Measurements from ENCODE around the gene RXRG. TPM values are rescaled to one million over a fixed set of nuclear protein-coding genes. Genes with fewer than 3 reads are reported as not detected.

RXRG gene
- 0.99 to 1.1 TPM (median 1.0 TPM) in 3 replicates for total RNA-seq

GRCh38 chr1:165444897-165445370 is at the start of gene RXRG:
RXRG (minus strand) TSS chr1:165445126; CDS start chr1:165444893, 233 bp downstream.
- no peaks in the 10 kb centered on the region for H3K36me3 Mint-ChIP-seq
- H3K27me3 Mint-ChIP-seq (ENCODE audit: low read depth), result peaks cover 35% of the 10 kb centered on the region
- H3K4me3 Mint-ChIP-seq, result peak within 1 kb of the TSS; percentile 13
- no peaks in the 10 kb centered on the region for H3K9me3 Mint-ChIP-seq
- TF ChIP-seq, protein P1, sequence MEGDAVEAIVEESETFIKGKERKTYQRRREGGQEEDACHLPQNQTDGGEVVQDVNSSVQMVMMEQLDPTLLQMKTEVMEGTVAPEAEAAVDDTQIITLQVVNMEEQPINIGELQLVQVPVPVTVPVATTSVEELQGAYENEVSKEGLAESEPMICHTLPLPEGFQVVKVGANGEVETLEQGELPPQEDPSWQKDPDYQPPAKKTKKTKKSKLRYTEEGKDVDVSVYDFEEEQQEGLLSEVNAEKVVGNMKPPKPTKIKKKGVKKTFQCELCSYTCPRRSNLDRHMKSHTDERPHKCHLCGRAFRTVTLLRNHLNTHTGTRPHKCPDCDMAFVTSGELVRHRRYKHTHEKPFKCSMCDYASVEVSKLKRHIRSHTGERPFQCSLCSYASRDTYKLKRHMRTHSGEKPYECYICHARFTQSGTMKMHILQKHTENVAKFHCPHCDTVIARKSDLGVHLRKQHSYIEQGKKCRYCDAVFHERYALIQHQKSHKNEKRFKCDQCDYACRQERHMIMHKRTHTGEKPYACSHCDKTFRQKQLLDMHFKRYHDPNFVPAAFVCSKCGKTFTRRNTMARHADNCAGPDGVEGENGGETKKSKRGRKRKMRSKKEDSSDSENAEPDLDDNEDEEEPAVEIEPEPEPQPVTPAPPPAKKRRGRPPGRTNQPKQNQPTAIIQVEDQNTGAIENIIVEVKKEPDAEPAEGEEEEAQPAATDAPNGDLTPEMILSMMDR (IDR thresholded peaks at IDR 0.05; ENCODE audit: unreplicated experiment), result no peak
- peak; percentile 27 to 58 for DNase-seq (ENCODE audit: low spot score in 2 of 2, unreplicated experiment in 2 of 2)
- H3K4me1 Mint-ChIP-seq, result no peaks in the 10 kb centered on the region
- H3K27ac Mint-ChIP-seq, result no peak within 1 kb of the TSS

DNA sequence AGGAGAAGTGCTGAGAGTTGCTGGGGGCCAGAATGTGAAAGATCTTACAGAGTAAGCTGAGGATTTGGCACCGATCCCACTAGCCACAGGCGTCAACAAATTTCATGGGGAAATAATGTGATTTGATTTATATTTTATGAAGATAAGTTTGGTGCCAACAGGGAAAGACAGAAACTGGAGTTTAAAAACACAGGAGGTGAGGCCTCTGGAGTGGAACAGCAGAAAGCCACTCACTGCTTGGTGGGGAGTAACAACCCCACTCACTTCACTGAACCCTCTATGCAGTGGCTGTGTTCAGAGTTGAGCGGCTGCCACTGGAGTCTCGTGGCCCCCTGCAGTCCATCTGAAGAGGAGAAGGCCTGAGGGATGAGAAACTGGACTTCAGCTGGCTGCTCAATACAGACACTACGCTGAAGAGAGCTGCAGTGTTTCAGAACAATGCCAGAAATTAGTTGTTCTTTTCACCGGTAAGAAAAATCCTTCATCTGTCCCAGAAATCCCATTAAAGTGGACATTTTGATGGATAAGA is 48.0 kb upstream of the RXRG start:
- H3K27ac Mint-ChIP-seq, result no peak overlapping the region
- no peak overlapping the region for H3K4me3 Mint-ChIP-seq
- TF ChIP-seq, protein P1 (IDR thresholded peaks at IDR 0.05; ENCODE audit: unreplicated experiment), result no peak
- H3K9me3 Mint-ChIP-seq, result no peaks in the 10 kb centered on the region
- H3K4me1 Mint-ChIP-seq, result peaks cover 21% of the 10 kb centered on the region
- no peaks in the 10 kb centered on the region for H3K27me3 Mint-ChIP-seq (ENCODE audit: low read depth)
- H3K36me3 Mint-ChIP-seq, result no peaks in the 10 kb centered on the region
- no peak for DNase-seq (ENCODE audit: low spot score in 2 of 2, unreplicated experiment in 2 of 2)

GRCh38 chr1:165490175-165490574 is 45.2 kb upstream of the RXRG start:
- Mint-ChIP-seq H3K27me3 (ENCODE audit: low read depth) (no peaks in the 10 kb centered on the region), H3K9me3 (no peaks in the 10 kb centered on the region), H3K36me3 (no peaks in the 10 kb centered on the region), H3K4me1 (peaks cover 10% of the 10 kb centered on the region), H3K27ac (no peak overlapping the region), H3K4me3 (no peak overlapping the region)
- DNase-seq (ENCODE audit: low spot score in 2 of 2, unreplicated experiment in 2 of 2), result no peak
- TF ChIP-seq, protein P1 (IDR thresholded peaks at IDR 0.05; ENCODE audit: unreplicated experiment), result no peak

DNA sequence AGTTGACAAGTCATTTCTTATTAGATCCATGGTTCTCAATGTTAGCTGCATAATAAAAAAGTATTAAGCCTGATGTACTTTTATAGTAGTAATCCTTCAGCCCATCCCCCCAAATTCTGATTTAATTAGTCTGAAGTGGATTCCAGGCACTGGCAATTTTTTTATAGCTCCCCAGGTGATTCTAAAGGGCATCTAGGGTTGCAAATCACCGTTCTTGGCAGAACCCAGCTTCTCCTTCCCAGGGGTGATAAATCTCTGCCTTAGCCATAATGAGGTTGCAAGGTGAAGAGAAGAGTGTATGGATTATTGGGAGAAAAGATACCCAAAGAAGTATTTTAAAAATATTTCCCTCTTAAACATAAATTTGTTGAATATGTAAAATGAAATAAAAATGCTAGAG is 43.0 kb upstream of the RXRG start:
- Mint-ChIP-seq H3K4me1 (peaks cover 2% of the 10 kb centered on the region), H3K27ac (no peak overlapping the region), H3K27me3 (ENCODE audit: low read depth) (no peaks in the 10 kb centered on the region), H3K9me3 (no peaks in the 10 kb centered on the region), H3K36me3 (no peaks in the 10 kb centered on the region), H3K4me3 (no peak overlapping the region)
- TF ChIP-seq, protein P1 (IDR thresholded peaks at IDR 0.05; ENCODE audit: unreplicated experiment), result no peak
- no peak for DNase-seq (ENCODE audit: low spot score in 2 of 2, unreplicated experiment in 2 of 2)

DNA sequence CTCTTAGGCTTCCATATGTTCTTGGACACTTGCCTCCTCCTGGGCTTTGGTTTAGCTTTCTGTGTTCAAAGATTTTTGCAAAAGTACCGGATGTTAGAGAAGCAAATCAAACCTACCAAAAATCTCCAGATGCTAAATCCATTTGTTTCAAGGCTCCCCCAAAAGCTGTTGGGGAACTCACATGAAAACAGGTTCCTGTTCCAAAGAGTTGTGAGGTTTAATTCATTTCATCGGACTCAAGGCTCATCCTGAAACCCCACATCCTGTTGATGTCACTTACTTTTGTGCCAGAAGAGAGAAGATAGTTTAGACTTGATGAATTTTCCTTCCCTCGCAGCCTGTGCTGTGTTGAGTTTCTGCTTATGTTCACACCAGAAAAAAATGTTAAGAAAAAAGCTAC is 41.7 kb upstream of the RXRG start:
- Mint-ChIP-seq H3K4me1 (peaks cover 4% of the 10 kb centered on the region), H3K36me3 (no peaks in the 10 kb centered on the region), H3K27ac (no peak overlapping the region), H3K4me3 (no peak overlapping the region), H3K9me3 (no peaks in the 10 kb centered on the region), H3K27me3 (ENCODE audit: low read depth) (no peaks in the 10 kb centered on the region)
- no peak for DNase-seq (ENCODE audit: low spot score in 2 of 2, unreplicated experiment in 2 of 2)
- TF ChIP-seq, protein P1 (IDR thresholded peaks at IDR 0.05; ENCODE audit: unreplicated experiment), result no peak

- TF ChIP-seq, protein P1 (IDR thresholded peaks at IDR 0.05; ENCODE audit: unreplicated experiment), result no peak
- no peaks in the 10 kb centered on the region for H3K36me3 Mint-ChIP-seq
- H3K9me3 Mint-ChIP-seq, result no peaks in the 10 kb centered on the region
- no peak overlapping the region for H3K4me3 Mint-ChIP-seq
- peaks cover 4% of the 10 kb centered on the region for H3K4me1 Mint-ChIP-seq
- no peak overlapping the region for H3K27ac Mint-ChIP-seq
- no peak for DNase-seq (ENCODE audit: low spot score in 2 of 2, unreplicated experiment in 2 of 2)
- H3K27me3 Mint-ChIP-seq (ENCODE audit: low read depth), result no peaks in the 10 kb centered on the region
These were observed 40.8 kb upstream of the RXRG start for GRCh38 chr1:165485716-165486115.

Data from mesothelial cell of epicardium (in vitro differentiated cells).